HG02870 (cell line): ENCODE results near the gene COMT.

Experiments
- ATAC-seq: cut with Tn5 transposase; IDR thresholded peaks from one replicate; pipeline ENCODE4 v1.9.1; 2021; ENCODE audit warnings: mild to moderate bottlenecking, moderate library complexity; ENCODE audit not compliant: unreplicated experiment

Gene COMT

DNA sequence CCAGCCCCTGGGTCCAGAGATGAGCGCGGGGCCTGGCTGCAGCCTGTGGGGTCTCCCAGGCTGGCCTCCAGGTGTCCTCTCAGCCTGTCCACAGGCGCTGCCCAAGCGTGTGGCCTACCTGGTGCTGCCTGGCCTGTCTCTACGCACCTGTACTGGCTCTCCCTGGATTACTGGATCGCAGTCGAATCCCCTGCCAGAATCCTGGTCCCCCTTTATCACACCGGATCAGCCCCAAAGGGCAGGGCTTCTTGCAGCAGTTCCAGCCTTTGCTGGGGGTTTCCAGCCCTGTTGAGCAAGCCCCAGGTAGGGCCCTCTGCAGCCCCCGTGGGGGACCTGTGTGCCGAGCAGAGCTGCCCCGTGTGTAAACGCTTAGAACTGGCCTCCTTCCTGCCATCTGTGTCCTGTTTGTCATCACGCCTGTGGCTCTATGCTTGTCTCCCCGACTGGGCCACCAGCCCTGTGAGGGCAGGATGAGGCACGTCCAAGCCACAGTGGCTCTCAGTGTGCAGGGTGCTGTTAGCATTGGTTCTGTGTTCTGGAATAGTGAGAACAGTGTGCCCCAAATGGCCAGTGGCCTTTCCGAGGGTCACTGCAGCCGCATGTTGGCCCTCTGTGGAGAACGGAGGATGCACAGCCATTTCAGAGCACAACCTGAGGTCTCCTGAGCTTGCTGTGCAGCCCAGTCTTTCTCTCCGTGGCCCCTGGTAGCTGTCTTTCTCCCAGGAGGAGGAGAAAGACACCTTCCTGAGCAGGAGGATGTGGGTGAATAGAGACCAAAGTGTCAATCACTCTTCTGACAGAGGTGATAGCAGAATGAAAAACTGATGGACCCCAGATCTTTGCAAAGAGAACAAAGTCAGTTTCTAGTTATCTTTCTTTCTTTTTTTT is 13.9 kb downstream of the COMT start:
- ATAC-seq = no peak

DNA sequence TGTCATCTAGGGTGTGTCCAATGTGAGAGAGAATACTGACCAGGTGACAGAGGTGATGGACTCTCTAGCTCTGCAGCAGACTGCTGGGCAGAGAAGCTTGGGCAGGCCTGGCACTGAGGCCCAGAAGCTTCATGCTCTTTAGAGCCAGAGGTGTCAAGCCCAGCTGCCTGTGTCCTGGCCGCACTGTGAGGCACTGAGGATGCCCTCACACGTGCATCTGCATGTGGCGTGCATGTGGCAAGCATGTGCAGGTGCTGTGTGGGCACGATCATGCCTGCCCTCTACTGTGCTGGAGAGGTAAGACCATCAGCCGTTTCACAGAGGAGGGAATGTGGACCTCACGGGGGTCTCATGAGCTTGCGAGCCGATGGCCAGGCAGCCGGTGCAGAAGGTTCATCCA is 15.9 kb downstream of the COMT start:
- ATAC-seq = no peak

DNA sequence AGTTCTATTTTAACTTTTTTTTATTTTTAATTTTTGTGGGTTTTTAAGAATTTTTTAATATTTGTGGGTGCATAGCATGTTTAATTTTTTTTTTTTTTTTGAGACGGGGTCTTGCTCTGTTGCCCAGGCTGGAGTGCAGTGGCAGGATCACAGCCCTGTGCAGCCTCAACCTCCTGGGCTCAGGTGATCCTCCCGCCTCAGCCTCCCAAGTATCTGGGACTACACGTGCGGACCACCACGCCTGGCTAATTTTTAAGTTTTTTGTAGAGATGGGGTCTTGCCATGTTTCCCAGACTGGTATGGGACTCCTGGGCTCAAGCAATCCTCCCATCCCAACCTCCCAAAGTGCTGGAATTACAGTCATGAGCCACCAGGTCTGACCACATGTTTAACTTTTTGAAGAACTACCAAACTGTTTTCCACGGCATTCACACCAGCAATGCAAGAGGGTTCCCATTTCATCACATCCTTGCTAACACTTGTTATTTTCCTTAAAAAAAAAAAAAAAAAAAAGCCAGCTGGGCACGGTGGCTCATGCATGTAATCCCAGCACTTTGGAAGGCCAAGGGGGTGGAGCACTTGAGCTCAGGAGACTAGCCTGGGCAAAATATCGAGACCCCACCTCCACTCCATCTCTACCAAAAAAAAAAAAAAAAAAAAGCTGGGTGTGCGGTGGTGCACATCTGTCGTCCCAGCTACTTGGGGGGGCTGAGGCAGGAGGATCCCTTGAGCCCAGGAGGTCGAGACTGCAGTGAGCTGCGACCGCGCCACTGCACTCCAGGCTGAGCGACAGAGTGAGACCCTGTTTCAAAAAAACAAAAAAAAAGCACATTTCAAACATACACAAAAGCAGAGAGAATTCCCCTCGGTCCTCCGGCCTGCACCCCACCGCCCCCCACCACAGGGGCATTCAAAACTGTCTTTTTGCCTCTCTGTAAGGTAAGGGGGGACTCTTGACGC is 16.8 kb downstream of the COMT start:
- ATAC-seq = no peak

GRCh38 chr22:19959043-19959586 is 17.5 kb downstream of the COMT start:
- no peak for ATAC-seq

- ATAC-seq = no peak
Observed at GRCh38 chr22:19959587-19960490, 18.3 kb downstream of the COMT start.

DNA sequence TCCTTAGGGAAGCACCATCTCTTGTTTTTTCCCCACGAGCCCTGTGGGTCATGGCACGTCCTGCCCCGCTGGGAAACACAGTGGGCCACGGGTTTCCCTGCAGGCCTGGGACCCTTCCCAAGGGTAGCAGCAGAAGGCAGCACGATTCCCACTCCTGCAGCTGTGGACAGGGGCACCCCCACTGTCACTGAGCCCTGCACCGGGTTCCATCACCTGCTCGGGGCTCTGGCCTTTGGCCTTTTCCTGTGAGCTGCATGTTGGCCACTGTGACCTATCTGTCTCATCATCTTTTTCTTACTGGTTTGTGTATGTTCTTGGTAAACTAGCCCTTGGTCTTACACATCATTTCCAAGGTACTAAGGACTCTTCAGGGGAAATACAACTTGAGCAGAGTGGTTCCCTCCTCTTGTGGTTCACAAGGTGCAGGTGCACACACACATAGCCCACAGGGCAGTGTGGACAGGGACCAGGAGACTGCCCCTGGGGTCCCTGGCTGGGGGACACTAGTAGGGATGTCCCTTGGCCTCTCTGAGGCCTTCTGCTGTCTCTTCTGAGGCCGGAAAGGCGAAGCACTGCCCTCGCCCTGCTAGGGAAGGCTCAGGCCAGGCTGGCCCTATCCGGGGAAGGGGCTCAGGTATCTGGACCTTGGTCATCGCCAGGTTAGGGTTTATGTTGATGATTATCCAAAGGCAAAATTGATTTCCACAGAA is 19.1 kb downstream of the COMT start:
- ATAC-seq = no peak

DNA sequence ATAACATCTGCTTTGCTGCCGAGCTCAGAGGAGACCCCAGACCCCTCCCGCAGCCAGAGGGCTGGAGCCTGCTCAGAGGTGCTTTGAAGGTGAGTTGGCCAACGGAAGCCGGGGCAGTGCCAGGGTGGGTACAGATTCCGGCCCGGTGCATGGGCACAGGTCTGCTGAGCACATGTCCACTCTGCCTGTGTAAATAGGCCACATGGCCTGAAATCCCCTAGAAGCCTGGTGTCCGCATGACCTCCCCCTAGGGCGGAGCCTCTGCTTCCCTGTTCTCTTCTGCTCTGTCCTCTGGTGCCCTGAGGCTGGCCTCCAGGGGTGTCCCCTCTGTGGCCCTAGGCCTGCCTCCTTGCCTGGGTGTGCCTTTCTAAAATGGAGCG is 19.6 kb downstream of the COMT start:
- ATAC-seq = no peak

DNA sequence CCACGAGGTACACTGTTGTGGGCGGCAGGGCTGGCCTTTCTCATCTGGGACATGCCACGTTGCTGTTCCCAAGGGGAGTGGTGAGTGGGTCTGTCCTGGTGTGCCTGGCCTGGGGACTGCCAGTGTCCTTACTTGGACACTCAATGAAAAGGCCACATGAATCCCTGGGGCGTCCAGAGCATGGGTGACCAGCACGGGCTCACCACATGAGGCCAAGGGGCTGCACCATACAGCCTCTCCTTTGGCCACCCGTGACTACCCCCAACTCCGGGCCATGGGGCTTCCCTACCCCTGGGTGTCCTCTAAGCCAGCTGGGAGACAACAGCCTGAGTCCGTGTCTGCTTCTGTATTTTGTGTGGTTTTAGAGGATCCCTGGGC is 20.3 kb downstream of the COMT start:
- ATAC-seq = no peak

- ATAC-seq = no peak
Observed at GRCh38 chr22:19962246-19962908, 20.8 kb downstream of the COMT start.

GRCh38 chr22:19962909-19963806 is 21.6 kb downstream of the COMT start:
- ATAC-seq = no peak

DNA sequence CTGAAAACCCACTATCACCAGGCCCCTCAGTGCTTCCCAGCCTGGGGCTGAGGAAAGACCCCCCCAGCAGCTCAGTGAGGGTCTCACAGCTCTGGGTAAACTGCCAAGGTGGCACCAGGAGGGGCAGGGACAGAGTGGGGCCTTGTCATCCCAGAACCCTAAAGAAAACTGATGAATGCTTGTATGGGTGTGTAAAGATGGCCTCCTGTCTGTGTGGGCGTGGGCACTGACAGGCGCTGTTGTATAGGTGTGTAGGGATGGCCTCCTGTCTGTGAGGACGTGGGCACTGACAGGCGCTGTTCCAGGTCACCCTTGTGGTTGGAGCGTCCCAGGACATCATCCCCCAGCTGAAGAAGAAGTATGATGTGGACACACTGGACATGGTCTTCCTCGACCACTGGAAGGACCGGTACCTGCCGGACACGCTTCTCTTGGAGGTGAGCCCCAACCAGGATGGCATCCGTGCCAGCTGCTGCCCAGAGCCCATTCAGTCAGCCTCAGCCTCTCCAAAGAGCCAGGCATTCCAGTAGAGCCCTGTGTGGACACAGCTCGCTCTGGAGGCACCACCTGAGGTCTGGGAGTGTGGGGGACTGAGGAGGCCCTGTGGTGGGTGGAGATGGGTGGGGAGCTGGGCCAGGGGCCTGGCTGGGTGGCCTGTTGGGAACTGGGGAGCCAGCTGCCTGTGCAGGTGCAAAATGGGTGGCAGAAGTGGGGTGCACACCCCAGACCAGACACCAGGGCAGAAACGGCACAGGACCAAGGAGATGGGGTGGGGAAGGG is 22.5 kb downstream of the COMT start:
- ATAC-seq = no peak

DNA sequence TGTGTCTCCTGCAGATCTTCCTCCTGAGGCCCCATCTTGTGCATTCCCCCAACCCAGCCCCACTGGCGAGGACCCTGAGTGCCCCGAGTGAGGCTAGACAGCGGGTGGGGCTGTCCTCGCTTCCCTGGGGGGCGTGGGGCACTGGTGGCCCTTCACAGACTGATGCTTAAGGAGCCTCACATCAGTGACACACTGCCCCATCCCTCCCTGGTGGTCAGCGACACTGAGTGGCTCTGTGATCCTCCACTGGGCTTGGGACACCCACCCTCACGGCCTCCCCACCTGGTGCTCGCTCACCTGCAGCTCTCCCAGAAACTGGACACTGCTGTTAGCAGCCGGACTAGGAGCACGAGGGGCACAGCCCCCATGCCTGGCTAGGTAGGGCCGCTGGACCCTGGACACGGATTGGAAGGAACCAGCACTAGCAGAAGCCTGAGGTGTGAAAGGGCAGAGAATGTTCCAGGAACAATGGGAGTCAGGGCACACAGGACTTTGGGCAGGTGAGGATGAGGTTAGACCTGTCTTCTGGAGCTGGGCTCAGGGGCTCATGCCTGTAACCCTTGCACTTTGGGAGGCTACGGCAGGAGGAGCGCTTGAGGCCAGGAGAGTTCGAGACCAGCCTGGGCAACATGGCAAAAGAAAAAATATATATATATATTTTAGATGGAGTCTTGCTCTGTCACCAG is 23.3 kb downstream of the COMT start:
- ATAC-seq = no peak

GRCh38 chr22:19965771-19966709 is 24.5 kb downstream of the COMT start:
- ATAC-seq = no peak

DNA sequence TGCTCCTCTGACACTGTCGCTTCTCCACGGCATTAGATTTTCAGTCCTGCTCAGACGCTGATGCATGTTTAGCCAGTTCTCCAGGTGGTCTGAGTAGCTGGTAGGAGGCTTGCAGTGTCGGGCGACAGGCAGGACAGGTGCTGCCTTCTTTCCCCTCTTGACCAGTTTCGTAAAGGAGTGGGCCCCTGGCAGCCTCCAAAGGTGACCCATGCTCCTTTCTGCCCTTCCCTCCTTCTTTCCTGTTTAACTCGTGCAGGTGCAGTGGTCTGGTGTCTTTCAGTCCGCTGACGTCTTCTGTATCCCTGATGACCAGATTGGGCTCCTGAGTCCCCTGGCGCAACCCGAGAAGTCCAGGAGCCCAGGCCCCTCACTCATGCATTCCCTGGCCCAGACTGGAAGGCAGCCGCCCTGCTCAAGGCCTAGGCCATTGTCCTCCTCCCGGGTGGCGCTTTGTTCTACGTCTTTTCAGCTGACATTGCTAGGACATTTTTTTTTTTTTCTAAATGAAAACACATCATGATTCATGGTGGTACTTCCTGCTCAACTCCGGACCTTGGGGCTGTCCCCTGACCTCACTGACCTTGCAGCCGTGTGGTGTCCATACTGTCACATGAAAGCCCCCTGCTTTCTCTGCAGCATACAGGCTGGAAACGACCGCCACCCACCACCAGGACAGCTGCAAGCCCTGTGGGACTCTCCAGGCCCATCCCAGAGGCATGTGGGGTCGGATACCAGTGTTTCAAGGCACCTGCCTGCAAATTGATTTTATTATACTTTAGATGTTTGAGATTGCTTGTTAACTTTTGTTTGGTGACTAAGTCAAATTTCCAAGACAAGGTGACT is 25.6 kb downstream of the COMT start:
- no peak for ATAC-seq

GRCh38 chr22:19967850-19968449 is 26.4 kb downstream of the COMT start:
- no peak for ATAC-seq
